HG02981 (cell line): ENCODE data around the gene NCS1.

Experiments
- ATAC-seq: cut with Tn5 transposase; IDR thresholded peaks from one replicate; pipeline ENCODE4 v1.9.1; 2021; ENCODE audit warnings: mild to moderate bottlenecking, moderate library complexity; ENCODE audit not compliant: unreplicated experiment

Gene NCS1

GRCh38 chr9:130147198-130147597, 25.0 kb upstream of the NCS1 start:
- ATAC-seq, result no peak

GRCh38 chr9:130147910-130148309, 24.3 kb upstream of the NCS1 start:
- no peak for ATAC-seq

GRCh38 chr9:130149031-130149430, 23.2 kb upstream of the NCS1 start:
- ATAC-seq, result no peak

- no peak for ATAC-seq
Observed at GRCh38 chr9:130149654-130150286, 22.4 kb upstream of the NCS1 start.

- no peak for ATAC-seq
Observed at GRCh38 chr9:130150779-130151382, 21.3 kb upstream of the NCS1 start.

GRCh38 chr9:130154816-130155215, 17.4 kb upstream of the NCS1 start:
- ATAC-seq, result no peak

GRCh38 chr9:130155647-130156046, 16.6 kb upstream of the NCS1 start:
- no peak for ATAC-seq

GRCh38 chr9:130156672-130157071, 15.5 kb upstream of the NCS1 start:
- no peak for ATAC-seq

GRCh38 chr9:130157079-130157478, 15.1 kb upstream of the NCS1 start:
- no peak for ATAC-seq

- ATAC-seq, result no peak
Observed at GRCh38 chr9:130158001-130158400, 14.2 kb upstream of the NCS1 start.

GRCh38 chr9:130159057-130159456, 13.1 kb upstream of the NCS1 start:
- no peak for ATAC-seq

GRCh38 chr9:130159915-130160670, 12.1 kb upstream of the NCS1 start:
- ATAC-seq, result no peak

GRCh38 chr9:130160862-130161470, 11.2 kb upstream of the NCS1 start:
- no peak for ATAC-seq

GRCh38 chr9:130165579-130165978, 6.6 kb upstream of the NCS1 start:
- no peak for ATAC-seq

GRCh38 chr9:130166399-130166798, 5.8 kb upstream of the NCS1 start:
- ATAC-seq, result no peak

GRCh38 chr9:130167927-130168326, 4.3 kb upstream of the NCS1 start:
- no peak for ATAC-seq

GRCh38 chr9:130171226-130172148, 717 bp upstream of the NCS1 start:
- no peak for ATAC-seq

GRCh38 chr9:130172858-130173665, 858 bp downstream of the NCS1 start:
- no peak for ATAC-seq

- no peak for ATAC-seq
Observed at GRCh38 chr9:130173666-130173983, 1.4 kb downstream of the NCS1 start.

GRCh38 chr9:130174025-130174424, 1.8 kb downstream of the NCS1 start:
- ATAC-seq, result no peak
